ENCODE data around the gene COQ4.

COQ4 gene

DNA sequence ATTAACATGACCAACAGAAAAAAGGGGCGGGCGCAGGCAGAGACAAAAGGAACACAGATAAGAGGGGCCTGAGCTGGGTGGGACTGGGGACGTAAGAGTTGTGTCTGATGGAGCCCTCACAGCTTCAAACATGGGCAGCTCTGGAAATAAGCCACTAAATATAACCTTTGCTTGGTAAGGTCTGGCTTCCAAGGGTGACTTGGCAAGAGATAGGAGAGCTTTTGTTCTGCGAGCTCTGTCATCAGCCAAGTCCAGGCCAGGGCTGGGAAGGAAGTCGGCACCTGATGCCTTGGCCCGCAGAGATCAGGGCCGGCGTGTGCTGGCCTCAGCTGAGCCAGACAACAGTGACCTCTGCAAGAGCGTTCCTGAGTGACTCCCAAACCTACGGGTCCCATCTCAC is 12.2 kb upstream of the COQ4 start (continued):
- TF ChIP-seq, protein P1, sequence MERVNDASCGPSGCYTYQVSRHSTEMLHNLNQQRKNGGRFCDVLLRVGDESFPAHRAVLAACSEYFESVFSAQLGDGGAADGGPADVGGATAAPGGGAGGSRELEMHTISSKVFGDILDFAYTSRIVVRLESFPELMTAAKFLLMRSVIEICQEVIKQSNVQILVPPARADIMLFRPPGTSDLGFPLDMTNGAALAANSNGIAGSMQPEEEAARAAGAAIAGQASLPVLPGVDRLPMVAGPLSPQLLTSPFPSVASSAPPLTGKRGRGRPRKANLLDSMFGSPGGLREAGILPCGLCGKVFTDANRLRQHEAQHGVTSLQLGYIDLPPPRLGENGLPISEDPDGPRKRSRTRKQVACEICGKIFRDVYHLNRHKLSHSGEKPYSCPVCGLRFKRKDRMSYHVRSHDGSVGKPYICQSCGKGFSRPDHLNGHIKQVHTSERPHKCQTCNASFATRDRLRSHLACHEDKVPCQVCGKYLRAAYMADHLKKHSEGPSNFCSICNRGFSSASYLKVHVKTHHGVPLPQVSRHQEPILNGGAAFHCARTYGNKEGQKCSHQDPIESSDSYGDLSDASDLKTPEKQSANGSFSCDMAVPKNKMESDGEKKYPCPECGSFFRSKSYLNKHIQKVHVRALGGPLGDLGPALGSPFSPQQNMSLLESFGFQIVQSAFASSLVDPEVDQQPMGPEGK (CRISPR knock-in tag; IDR thresholded peaks at IDR 0.05; ENCODE audit: borderline replicate concordance), result no peak
- TF ChIP-seq ZNF70 (CRISPR knock-in tag; IDR thresholded peaks at IDR 0.05), result no peak
- TF ChIP-seq ESRRG (CRISPR knock-in tag; IDR thresholded peaks at IDR 0.05), result no peak

DNA sequence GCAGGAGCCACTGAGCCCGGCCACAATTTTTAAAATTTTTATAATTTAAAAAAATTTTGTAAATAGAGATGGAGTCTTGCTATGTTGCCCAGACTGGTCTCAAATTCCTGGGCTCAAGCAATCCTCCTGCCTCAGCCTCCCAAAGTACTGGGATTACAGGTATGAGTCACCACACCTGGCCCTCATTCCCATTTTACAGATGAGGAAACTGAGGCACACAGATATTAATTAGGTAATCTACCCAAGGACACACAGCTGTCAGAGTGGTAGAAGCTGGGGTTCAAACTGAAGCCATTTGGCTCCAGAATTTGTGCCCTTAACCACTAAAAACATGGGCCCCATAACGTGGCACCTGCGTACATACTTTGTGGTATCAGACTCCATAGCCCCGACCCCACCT is 7.9 kb upstream of the COQ4 start:
- TF ChIP-seq, protein P2, sequence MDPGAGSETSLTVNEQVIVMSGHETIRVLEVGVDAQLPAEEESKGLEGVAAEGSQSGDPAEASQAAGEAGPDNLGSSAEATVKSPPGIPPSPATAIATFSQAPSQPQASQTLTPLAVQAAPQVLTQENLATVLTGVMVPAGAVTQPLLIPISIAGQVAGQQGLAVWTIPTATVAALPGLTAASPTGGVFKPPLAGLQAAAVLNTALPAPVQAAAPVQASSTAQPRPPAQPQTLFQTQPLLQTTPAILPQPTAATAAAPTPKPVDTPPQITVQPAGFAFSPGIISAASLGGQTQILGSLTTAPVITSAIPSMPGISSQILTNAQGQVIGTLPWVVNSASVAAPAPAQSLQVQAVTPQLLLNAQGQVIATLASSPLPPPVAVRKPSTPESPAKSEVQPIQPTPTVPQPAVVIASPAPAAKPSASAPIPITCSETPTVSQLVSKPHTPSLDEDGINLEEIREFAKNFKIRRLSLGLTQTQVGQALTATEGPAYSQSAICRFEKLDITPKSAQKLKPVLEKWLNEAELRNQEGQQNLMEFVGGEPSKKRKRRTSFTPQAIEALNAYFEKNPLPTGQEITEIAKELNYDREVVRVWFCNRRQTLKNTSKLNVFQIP (CRISPR knock-in tag; IDR thresholded peaks at IDR 0.05; ENCODE audit: borderline replicate concordance, low read depth), result no peak
- no peak for TF ChIP-seq TCF4 (CRISPR knock-in tag; IDR thresholded peaks at IDR 0.05; ENCODE audit: borderline replicate concordance)
- TF ChIP-seq RARB (CRISPR knock-in tag; IDR thresholded peaks at IDR 0.05), result no peak
- no peak for TF ChIP-seq ZNF8 (CRISPR knock-in tag; IDR thresholded peaks at IDR 0.05)
- TF ChIP-seq, protein P1 (CRISPR knock-in tag; IDR thresholded peaks at IDR 0.05; ENCODE audit: borderline replicate concordance), result no peak
- TF ChIP-seq TOX (CRISPR knock-in tag; IDR thresholded peaks at IDR 0.05; ENCODE audit: borderline replicate concordance), result no peak
- no peak for TF ChIP-seq CSDC2 (CRISPR knock-in tag; IDR thresholded peaks at IDR 0.05)
- no peak for TF ChIP-seq ZFP30 (CRISPR knock-in tag; IDR thresholded peaks at IDR 0.05)
- TF ChIP-seq SNAI2 (CRISPR knock-in tag; IDR thresholded peaks at IDR 0.05), result no peak
- TF ChIP-seq, protein P3, sequence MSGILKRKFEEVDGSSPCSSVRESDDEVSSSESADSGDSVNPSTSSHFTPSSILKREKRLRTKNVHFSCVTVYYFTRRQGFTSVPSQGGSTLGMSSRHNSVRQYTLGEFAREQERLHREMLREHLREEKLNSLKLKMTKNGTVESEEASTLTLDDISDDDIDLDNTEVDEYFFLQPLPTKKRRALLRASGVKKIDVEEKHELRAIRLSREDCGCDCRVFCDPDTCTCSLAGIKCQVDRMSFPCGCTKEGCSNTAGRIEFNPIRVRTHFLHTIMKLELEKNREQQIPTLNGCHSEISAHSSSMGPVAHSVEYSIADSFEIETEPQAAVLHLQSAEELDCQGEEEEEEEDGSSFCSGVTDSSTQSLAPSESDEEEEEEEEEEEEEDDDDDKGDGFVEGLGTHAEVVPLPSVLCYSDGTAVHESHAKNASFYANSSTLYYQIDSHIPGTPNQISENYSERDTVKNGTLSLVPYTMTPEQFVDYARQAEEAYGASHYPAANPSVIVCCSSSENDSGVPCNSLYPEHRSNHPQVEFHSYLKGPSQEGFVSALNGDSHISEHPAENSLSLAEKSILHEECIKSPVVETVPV (CRISPR knock-in tag; IDR thresholded peaks at IDR 0.05), result no peak
- TF ChIP-seq GLIS3 (CRISPR knock-in tag; IDR thresholded peaks at IDR 0.05), result no peak
- no peak for ATAC-seq

DNA sequence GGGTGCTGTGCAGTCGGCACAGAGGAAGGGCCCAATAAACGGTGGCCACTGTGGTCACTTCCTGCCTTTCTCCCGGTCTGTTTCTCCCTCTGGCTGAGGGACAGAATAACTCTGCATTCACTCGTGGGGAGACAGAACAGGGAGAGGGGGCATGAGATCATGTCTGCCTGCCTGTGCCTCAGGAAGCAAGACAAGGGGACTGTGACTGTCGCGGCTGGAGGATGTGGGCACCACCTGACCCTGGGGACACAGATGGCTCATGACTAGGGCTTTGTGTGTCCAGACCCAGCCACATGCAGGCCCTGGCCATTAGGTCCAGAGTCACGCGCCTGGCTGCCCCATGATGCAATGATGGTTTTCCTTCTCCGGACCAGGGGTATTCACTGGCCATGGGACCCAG is 6.2 kb upstream of the COQ4 start:
- ATAC-seq, result no peak
- TF ChIP-seq, protein P3 (CRISPR knock-in tag; IDR thresholded peaks at IDR 0.05), result no peak
- TF ChIP-seq, protein P4, sequence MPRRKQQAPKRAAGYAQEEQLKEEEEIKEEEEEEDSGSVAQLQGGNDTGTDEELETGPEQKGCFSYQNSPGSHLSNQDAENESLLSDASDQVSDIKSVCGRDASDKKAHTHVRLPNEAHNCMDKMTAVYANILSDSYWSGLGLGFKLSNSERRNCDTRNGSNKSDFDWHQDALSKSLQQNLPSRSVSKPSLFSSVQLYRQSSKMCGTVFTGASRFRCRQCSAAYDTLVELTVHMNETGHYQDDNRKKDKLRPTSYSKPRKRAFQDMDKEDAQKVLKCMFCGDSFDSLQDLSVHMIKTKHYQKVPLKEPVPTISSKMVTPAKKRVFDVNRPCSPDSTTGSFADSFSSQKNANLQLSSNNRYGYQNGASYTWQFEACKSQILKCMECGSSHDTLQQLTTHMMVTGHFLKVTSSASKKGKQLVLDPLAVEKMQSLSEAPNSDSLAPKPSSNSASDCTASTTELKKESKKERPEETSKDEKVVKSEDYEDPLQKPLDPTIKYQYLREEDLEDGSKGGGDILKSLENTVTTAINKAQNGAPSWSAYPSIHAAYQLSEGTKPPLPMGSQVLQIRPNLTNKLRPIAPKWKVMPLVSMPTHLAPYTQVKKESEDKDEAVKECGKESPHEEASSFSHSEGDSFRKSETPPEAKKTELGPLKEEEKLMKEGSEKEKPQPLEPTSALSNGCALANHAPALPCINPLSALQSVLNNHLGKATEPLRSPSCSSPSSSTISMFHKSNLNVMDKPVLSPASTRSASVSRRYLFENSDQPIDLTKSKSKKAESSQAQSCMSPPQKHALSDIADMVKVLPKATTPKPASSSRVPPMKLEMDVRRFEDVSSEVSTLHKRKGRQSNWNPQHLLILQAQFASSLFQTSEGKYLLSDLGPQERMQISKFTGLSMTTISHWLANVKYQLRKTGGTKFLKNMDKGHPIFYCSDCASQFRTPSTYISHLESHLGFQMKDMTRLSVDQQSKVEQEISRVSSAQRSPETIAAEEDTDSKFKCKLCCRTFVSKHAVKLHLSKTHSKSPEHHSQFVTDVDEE (CRISPR knock-in tag; IDR thresholded peaks at IDR 0.05), result no peak
- TF ChIP-seq ISL1 (CRISPR knock-in tag; IDR thresholded peaks at IDR 0.05) (no peak), ZC3H10 (CRISPR knock-in tag; IDR thresholded peaks at IDR 0.05) (no peak)

DNA sequence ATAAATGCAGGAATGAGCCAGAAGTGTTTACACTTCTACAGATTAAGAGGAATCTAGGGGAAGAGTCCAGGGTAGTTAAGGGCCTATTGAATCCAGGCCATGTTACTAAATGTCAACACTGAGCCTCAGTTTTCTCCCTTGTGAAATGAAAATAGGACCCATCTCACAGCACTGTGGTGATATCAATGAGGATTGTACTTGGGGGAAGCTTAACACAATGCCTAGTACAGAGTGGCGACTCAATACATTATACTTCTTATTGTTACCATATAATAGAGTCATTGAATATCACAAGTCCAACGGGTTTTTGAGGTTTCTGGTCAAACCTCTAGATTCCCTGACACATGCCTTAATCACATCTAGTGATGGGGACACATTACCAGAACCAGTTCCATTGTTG is 5.0 kb upstream of the COQ4 start:
- ATAC-seq, result no peak
- TF ChIP-seq CSDC2 (CRISPR knock-in tag; IDR thresholded peaks at IDR 0.05), result no peak
- TF ChIP-seq, protein P5, sequence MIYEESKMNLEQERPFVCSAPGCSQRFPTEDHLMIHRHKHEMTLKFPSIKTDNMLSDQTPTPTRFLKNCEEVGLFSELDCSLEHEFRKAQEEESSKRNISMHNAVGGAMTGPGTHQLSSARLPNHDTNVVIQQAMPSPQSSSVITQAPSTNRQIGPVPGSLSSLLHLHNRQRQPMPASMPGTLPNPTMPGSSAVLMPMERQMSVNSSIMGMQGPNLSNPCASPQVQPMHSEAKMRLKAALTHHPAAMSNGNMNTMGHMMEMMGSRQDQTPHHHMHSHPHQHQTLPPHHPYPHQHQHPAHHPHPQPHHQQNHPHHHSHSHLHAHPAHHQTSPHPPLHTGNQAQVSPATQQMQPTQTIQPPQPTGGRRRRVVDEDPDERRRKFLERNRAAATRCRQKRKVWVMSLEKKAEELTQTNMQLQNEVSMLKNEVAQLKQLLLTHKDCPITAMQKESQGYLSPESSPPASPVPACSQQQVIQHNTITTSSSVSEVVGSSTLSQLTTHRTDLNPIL (CRISPR knock-in tag; IDR thresholded peaks at IDR 0.05; ENCODE audit: low read depth), result no peak
- TF ChIP-seq, protein P3 (CRISPR knock-in tag; IDR thresholded peaks at IDR 0.05), result no peak
- TF ChIP-seq, protein P1 (CRISPR knock-in tag; IDR thresholded peaks at IDR 0.05; ENCODE audit: borderline replicate concordance), result no peak
- TF ChIP-seq ZNF8 (CRISPR knock-in tag; IDR thresholded peaks at IDR 0.05), result no peak
- TF ChIP-seq GLIS3 (CRISPR knock-in tag; IDR thresholded peaks at IDR 0.05), result no peak
- no peak for TF ChIP-seq OSR1 (CRISPR knock-in tag; IDR thresholded peaks at IDR 0.05)
- TF ChIP-seq SNAI2 (CRISPR knock-in tag; IDR thresholded peaks at IDR 0.05), result no peak
- no peak for TF ChIP-seq ZC3H10 (CRISPR knock-in tag; IDR thresholded peaks at IDR 0.05)
- TF ChIP-seq BACH2 (CRISPR knock-in tag; IDR thresholded peaks at IDR 0.05; ENCODE audit: borderline replicate concordance), result no peak
